Choroid plexus epithelial cell (primary cell): ENCODE measurements around the gene NUP62.

Source experiments
- DNase-seq: peaks from one replicate; pipeline ENCODE4 v3.0.0-alpha.2; 2010; ENCODE audit warnings: low read depth
- H3K4me3 ChIP-seq: 2 replicates; pipeline ENCODE4 v1.5.1; 2011; ENCODE audit warnings: low read depth, mild to moderate bottlenecking, control low read depth, low read length, moderate library complexity
- TF ChIP-seq, protein P1 (sequence below): conservative IDR thresholded peaks from 2 replicates; pipeline ENCODE4 v1.5.1; 2011; ENCODE audit warnings: low read depth, mild to moderate bottlenecking, control low read depth, inconsistent platforms, low read length, moderate library complexity

Gene NUP62

DNA sequence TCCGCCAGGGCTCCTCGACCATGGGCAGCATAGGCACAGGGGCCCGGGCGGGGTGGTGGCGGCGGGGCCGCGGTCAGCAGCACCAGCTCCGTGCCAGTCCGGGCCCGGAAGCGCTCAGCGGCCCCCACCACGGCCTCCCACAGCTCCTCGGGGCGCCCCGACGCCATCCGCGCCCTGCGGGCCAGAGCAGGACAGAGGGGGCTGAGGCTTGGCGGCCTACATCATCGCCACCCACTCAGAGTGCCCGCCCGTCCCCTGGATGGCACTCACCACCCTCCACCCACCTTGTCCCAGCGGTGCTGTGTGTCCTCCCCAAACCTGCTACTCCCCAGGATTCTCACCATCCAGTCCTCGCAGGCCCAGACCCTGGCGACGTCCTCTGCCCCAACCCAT, 56.2 kb downstream of the NUP62 start:
- H3K4me3 ChIP-seq = no peak overlapping the region
- TF ChIP-seq, protein P1, sequence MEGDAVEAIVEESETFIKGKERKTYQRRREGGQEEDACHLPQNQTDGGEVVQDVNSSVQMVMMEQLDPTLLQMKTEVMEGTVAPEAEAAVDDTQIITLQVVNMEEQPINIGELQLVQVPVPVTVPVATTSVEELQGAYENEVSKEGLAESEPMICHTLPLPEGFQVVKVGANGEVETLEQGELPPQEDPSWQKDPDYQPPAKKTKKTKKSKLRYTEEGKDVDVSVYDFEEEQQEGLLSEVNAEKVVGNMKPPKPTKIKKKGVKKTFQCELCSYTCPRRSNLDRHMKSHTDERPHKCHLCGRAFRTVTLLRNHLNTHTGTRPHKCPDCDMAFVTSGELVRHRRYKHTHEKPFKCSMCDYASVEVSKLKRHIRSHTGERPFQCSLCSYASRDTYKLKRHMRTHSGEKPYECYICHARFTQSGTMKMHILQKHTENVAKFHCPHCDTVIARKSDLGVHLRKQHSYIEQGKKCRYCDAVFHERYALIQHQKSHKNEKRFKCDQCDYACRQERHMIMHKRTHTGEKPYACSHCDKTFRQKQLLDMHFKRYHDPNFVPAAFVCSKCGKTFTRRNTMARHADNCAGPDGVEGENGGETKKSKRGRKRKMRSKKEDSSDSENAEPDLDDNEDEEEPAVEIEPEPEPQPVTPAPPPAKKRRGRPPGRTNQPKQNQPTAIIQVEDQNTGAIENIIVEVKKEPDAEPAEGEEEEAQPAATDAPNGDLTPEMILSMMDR = no peak
- no peak for DNase-seq

- no peak for DNase-seq
- TF ChIP-seq, protein P1 = no peak
- no peak overlapping the region for H3K4me3 ChIP-seq
Measured at GRCh38 chr19:49872245-49873128, 56.8 kb downstream of the NUP62 start.

DNA sequence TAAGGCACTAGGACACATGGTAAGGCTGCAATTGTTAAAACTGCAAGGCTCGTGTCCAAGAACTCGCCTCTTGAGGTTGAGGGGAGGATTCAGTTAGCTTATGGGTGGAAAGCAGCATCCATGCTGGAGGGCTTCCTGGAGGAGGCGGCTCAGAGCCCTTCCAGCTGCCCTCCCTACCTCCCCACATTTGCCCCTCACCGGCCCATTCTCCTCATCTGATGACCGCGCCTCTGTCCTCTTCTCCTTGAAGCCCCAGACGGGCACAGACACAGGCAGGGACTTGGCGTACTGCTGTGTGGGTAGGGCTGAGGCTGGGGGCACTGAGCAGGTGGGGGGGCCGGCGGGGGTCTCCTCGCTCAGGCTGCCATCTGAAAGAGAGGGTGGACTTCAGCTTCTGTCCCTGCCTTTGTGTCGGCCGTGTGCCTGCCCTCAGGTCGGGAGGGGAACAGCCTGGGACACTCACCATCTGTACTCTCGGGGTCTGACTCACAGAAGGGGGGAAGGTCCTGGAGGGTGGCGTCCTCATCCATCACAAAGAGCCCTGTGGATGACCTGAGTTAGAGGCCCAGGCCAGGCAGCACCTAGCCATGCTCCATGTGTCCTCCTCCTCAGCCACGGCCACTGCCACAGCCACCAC, 57.8 kb downstream of the NUP62 start:
- DNase-seq = no peak
- no peak overlapping the region for H3K4me3 ChIP-seq
- TF ChIP-seq, protein P1 = no peak

DNA sequence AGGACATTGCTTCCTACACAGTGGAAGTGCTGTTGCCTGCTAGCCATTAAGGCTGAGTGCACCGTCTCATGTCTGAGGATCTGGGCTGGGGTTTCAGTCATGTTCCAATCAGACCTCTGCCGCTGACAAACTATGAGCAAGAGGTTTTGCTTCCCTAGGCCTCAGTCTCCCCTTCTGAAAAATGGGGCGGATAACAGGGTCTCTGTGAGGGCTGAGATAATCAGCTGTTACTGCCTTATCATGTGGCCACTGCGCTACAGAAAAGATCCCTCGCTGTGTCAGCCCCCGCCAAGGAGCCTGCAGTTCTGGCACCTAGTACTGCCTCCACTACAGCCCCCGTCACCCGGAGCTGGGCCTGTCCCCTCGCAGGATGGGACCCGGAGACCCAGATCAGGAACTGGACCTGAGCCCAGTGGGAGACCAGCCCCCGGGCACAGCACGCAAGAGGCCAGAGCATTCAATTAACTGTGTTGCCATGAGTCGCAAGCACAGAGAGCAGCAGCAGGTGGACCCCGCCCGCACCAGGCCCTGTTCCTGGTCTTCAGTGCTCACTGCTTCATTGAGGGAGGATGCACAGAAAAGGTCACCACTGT, 58.9 kb downstream of the NUP62 start:
- DNase-seq = no peak
- H3K4me3 ChIP-seq = peak overlapping the region; percentile 60
- TF ChIP-seq, protein P1 = no peak

DNA sequence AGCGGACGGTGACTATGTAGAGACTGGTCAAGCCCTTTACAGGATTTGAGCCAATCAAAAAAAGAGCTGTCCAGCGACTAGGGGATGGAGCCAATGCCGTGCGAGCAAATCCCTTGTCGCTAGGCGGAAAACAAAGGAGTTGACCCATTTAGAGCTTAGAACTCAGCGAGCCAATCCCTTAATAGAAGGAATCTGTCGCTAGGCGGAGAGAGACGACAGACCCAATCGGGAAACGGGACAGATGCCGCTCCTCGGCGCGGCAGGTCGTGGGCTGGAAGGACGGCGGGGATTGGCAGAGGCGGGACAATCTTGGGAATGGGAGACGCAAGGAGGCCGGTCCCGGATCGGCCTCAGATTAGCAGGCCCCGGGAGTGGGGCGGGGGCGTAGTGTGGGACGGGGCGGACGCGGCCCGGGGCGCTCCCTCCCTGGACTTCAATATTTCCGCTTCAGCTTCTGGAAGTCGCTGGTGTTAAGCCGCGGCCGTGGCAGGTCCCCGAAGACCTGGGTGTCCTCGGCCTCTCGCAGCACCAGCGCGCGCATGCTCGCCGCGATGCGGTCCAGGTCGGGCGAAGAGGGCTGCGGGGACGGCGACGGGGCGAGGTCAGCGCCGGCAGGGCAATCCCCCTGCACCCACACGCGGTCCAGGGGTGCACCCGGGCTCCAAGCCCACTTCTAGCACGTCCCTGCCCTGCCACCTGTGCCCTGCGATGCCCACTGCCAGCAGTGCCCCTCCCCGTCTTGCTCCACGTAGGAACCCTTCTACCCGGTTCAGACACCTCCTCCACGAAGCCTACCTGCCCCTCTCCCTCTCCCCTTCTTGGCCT, 59.6 kb downstream of the NUP62 start:
- peak overlapping the region; percentile 60 for H3K4me3 ChIP-seq
- TF ChIP-seq, protein P1 = peak; percentile 1
- DNase-seq = peak; percentile 100

DNA sequence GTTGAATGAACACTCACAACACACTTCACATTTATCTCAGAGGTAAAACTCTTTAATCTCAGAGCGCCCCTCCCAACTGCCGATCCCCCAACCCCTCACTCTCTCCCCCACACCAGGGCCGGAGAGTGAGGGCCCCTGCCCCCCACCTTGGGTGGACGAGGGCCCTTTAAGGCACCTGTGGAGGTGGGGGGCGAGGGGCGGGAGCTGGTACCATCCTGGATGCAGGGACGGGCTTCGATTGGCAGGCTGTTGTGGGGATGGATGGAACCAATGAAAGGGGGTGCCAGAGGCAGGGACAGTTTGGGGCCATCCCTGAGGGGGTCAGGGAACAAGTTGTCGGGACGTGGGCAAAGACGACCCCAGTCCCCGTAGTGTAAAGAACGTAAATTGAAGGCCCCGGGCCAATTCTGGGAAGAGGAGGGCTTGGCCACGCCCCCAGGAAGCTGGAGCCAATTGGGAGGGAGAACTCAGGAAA, 60.3 kb downstream of the NUP62 start:
- no peak for DNase-seq

More for the DNA sequence above, 60.3 kb downstream of the NUP62 start:
- TF ChIP-seq, protein P1 = no peak
- H3K4me3 ChIP-seq = peak overlapping the region; percentile 48
